ENCODE data around the gene DNAJC5.

DNA sequence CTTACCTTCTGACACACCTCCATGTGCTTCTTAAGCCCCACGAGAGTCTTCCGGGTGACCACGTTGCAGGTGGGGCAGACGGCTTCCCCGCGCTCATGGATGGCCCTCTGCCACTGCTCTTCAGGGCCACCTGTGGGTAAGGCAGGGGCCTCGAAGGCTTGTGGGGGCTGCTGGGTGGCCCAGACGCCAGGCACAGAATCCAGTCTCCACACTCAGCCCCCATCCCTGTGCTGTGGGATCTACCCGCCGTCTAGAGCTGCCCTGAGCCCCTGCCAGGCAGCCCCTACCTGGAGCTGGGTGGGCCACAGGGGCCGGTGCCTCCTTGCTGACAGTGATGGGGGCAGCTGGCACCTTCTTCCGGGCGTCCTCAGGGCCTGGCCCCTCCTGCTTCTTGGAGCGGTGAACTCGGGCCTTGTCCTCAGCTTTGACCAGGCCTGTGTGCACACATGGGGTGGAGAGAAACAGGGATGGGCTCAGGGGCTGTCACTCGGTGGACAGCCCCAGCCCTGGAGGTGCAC is 68.9 kb downstream of the DNAJC5 start:
- TF ChIP-seq, protein P1, sequence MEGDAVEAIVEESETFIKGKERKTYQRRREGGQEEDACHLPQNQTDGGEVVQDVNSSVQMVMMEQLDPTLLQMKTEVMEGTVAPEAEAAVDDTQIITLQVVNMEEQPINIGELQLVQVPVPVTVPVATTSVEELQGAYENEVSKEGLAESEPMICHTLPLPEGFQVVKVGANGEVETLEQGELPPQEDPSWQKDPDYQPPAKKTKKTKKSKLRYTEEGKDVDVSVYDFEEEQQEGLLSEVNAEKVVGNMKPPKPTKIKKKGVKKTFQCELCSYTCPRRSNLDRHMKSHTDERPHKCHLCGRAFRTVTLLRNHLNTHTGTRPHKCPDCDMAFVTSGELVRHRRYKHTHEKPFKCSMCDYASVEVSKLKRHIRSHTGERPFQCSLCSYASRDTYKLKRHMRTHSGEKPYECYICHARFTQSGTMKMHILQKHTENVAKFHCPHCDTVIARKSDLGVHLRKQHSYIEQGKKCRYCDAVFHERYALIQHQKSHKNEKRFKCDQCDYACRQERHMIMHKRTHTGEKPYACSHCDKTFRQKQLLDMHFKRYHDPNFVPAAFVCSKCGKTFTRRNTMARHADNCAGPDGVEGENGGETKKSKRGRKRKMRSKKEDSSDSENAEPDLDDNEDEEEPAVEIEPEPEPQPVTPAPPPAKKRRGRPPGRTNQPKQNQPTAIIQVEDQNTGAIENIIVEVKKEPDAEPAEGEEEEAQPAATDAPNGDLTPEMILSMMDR (conservative IDR thresholded peaks at IDR 0.05 in 1 of 2, IDR thresholded peaks at IDR 0.05 in 1 of 2; ENCODE audit: extremely low read depth in 1 of 2, insufficient read depth in 1 of 2, low read depth in 1 of 2, low read length in 2 of 2) = no peak
- TF ChIP-seq EZH2 (IDR thresholded peaks at IDR 0.05; ENCODE audit: borderline replicate concordance, low read length) = no peak

Measured in mammary epithelial cell (primary cell).